ENCODE data around the gene NANOGP8.

The NANOGP8 gene

GRCh38 chr15:35055416-35056105 lies 29.5 kb downstream of the NANOGP8 start:
- no peak overlapping the region for H3K4me3 Mint-ChIP-seq
- no peaks in the 10 kb centered on the region for H3K4me1 Mint-ChIP-seq (ENCODE audit: low read depth)
- H3K36me3 Mint-ChIP-seq (ENCODE audit: low read depth): no peaks in the 10 kb centered on the region
- H3K27me3 Mint-ChIP-seq (ENCODE audit: low read depth): no peaks in the 10 kb centered on the region
- no peaks in the 10 kb centered on the region for H3K9me3 Mint-ChIP-seq
- H3K27ac Mint-ChIP-seq: no peak overlapping the region

GRCh38 chr15:35054380-35054779 lies 30.7 kb downstream of the NANOGP8 start:
- H3K27me3 Mint-ChIP-seq (ENCODE audit: low read depth): no peaks in the 10 kb centered on the region
- H3K4me1 Mint-ChIP-seq (ENCODE audit: low read depth): no peaks in the 10 kb centered on the region
- no peaks in the 10 kb centered on the region for H3K9me3 Mint-ChIP-seq
- H3K27ac Mint-ChIP-seq: no peak overlapping the region
- no peaks in the 10 kb centered on the region for H3K36me3 Mint-ChIP-seq (ENCODE audit: low read depth)
- no peak overlapping the region for H3K4me3 Mint-ChIP-seq

- no peaks in the 10 kb centered on the region for H3K9me3 Mint-ChIP-seq
- H3K4me1 Mint-ChIP-seq (ENCODE audit: low read depth): no peaks in the 10 kb centered on the region
- H3K27me3 Mint-ChIP-seq (ENCODE audit: low read depth): no peaks in the 10 kb centered on the region
- H3K4me3 Mint-ChIP-seq: no peak overlapping the region
- no peaks in the 10 kb centered on the region for H3K36me3 Mint-ChIP-seq (ENCODE audit: low read depth)
- no peak overlapping the region for H3K27ac Mint-ChIP-seq
Observed at GRCh38 chr15:35047996-35048395, 37.1 kb downstream of the NANOGP8 start.

GRCh38 chr15:35047528-35047927 lies 37.6 kb downstream of the NANOGP8 start:
- H3K36me3 Mint-ChIP-seq (ENCODE audit: low read depth): no peaks in the 10 kb centered on the region

GRCh38 chr15:35043373-35044095 lies 41.6 kb downstream of the NANOGP8 start:
- H3K4me3 Mint-ChIP-seq: no peak overlapping the region
- no peaks in the 10 kb centered on the region for H3K27me3 Mint-ChIP-seq (ENCODE audit: low read depth)
- no peaks in the 10 kb centered on the region for H3K36me3 Mint-ChIP-seq (ENCODE audit: low read depth)
- H3K27ac Mint-ChIP-seq: no peak overlapping the region
- no peaks in the 10 kb centered on the region for H3K9me3 Mint-ChIP-seq
- no peaks in the 10 kb centered on the region for H3K4me1 Mint-ChIP-seq (ENCODE audit: low read depth)

More at GRCh38 chr15:35047528-35047927, 37.6 kb downstream of the NANOGP8 start:
- H3K27me3 Mint-ChIP-seq (ENCODE audit: low read depth): no peaks in the 10 kb centered on the region
- no peak overlapping the region for H3K27ac Mint-ChIP-seq
- no peaks in the 10 kb centered on the region for H3K9me3 Mint-ChIP-seq
- no peaks in the 10 kb centered on the region for H3K4me1 Mint-ChIP-seq (ENCODE audit: low read depth)
- H3K4me3 Mint-ChIP-seq: no peak overlapping the region

GRCh38 chr15:35040339-35041255 lies 44.5 kb downstream of the NANOGP8 start:
- Mint-ChIP-seq H3K4me3 (no peak overlapping the region), H3K27ac (no peak overlapping the region), H3K27me3 (ENCODE audit: low read depth) (no peaks in the 10 kb centered on the region), H3K36me3 (ENCODE audit: low read depth) (no peaks in the 10 kb centered on the region), H3K4me1 (ENCODE audit: low read depth) (no peaks in the 10 kb centered on the region), H3K9me3 (no peaks in the 10 kb centered on the region)

GRCh38 chr15:35038626-35039451 lies 46.3 kb downstream of the NANOGP8 start:
- H3K9me3 Mint-ChIP-seq: no peaks in the 10 kb centered on the region
- H3K27me3 Mint-ChIP-seq (ENCODE audit: low read depth): no peaks in the 10 kb centered on the region
- H3K27ac Mint-ChIP-seq: no peak overlapping the region
- H3K4me1 Mint-ChIP-seq (ENCODE audit: low read depth): no peaks in the 10 kb centered on the region
- no peaks in the 10 kb centered on the region for H3K36me3 Mint-ChIP-seq (ENCODE audit: low read depth)
- no peak overlapping the region for H3K4me3 Mint-ChIP-seq
